Panc1 (cell line): ENCODE measurements around the gene UBD. TPM values are rescaled to one million over a fixed set of nuclear protein-coding genes. Genes with fewer than 3 reads are reported as not detected.

Experiments
- ATAC-seq: fragments of 200-7000 bp; cut with Tn5 transposase; 2 replicates; pipeline ENCODE4 v1.9.1; 2020; ENCODE audit warnings: mild to moderate bottlenecking, moderate library complexity
- BruUV-seq: library from RNA; stranded (reverse); fragments of 400-500 nt; replicated peaks from 2 replicates; lab custom pipeline; 2021; lab: Mats Ljungman, UMichigan
- CTCF ChIA-PET: fragments of 300-600 bp; sonication (Branson Sonifier 250); formaldehyde crosslinking; loops from one replicate; lab custom pipeline; 2022; ENCODE audit warnings: antibody characterized with exemption; lab: Charles Lee
- POLR2A ChIA-PET: fragments of 300-600 bp; sonication (Branson Sonifier 250); formaldehyde crosslinking; loops from one replicate; lab custom pipeline; 2022; ENCODE audit warnings: antibody characterized with exemption; lab: Charles Lee
- DNase-seq: peaks from one replicate; pipeline ENCODE4 v3.0.0-alpha.2; 2010; ENCODE audit warnings: low read depth, low spot score
- H3K27ac ChIP-seq: 2 replicates; pipeline ENCODE4 v1.5.1; 2011; ENCODE audit warnings: mild to moderate bottlenecking, low read length, inconsistent platforms
- H3K27me3 ChIP-seq: fragments of 200-500 bp; sonication (Bioruptor generic); 2 replicates; pipeline ENCODE4 v1.6.0; 2014; ENCODE audit warnings: low read length, inconsistent platforms; ENCODE audit not compliant: control insufficient read depth, insufficient read depth
- H3K36me3 ChIP-seq: fragments of 200-500 bp; sonication (Bioruptor generic); 2 replicates; pipeline ENCODE4 v1.5.1; 2014; ENCODE audit warnings: inconsistent platforms, mild to moderate bottlenecking, low read length, moderate library complexity; ENCODE audit not compliant: control insufficient read depth, insufficient read depth
- H3K4me1 ChIP-seq: 2 replicates; pipeline ENCODE4 v1.5.1; 2011; ENCODE audit warnings: inconsistent platforms, mild to moderate bottlenecking, low read length, moderate library complexity; ENCODE audit not compliant: control insufficient read depth, insufficient read depth
- H3K4me3 ChIP-seq, 2 experiments: 2 replicates each; pipeline ENCODE4 v1.5.1; 2011 to 2012; ENCODE audit warnings: low read depth in 2 of 2, low read length in 2 of 2, mild to moderate bottlenecking in 2 of 2, inconsistent platforms in 1 of 2, moderate library complexity in 1 of 2
- H3K9me3 ChIP-seq: fragments of 200-500 bp; sonication (Bioruptor generic); 2 replicates; pipeline ENCODE4 v1.5.1; 2014; ENCODE audit warnings: low read depth, mild to moderate bottlenecking, inconsistent platforms, low read length, moderate library complexity; ENCODE audit not compliant: control insufficient read depth, insufficient read depth
- POLR2AphosphoS5 ChIP-seq: IDR thresholded peaks from 2 replicates; pipeline ENCODE4 v1.6.1; 2012; ENCODE audit warnings: mild to moderate bottlenecking, low read depth, low read length, moderate library complexity
- SIN3A ChIP-seq: IDR thresholded peaks from 2 replicates; pipeline ENCODE4 v1.6.1; 2012; ENCODE audit warnings: low read depth, mild to moderate bottlenecking, low read length, moderate library complexity, borderline replicate concordance; ENCODE audit not compliant: insufficient read depth
- TCF7L2 ChIP-seq: IDR thresholded peaks from 2 replicates; pipeline ENCODE4 v1.6.1; 2011; ENCODE audit warnings: mild to moderate bottlenecking, low read depth, low read length, inconsistent platforms
- in situ Hi-C: cut with HindIII; loops from 2 replicates; pipeline ENCODE4 v1.10.0; 2016; ENCODE audit warnings: low sequenced_read_pairs, low pct_unique_long_range_greater_than_20kb
- intact Hi-C: fragments of 100-400 bp; cut with micrococcal nuclease; formaldehyde crosslinking; loops from one replicate; pipeline ENCODE4 v1.10.0; 2022; ENCODE audit not compliant: unreplicated experiment
- total RNA-seq: library from RNA; stranded (reverse); gene quantifications from one replicate; pipeline ENCODE4 v1.2.1, GENCODE V29; 2021; ENCODE audit not compliant: unreplicated experiment
- TF ChIP-seq, protein P1 (sequence below): fragments of 450-650 bp; IDR thresholded peaks from 2 replicates; pipeline ENCODE4 v1.5.1; 2017; ENCODE audit warnings: mild to moderate bottlenecking
- TF ChIP-seq, protein P2 (sequence below), 2 experiments: IDR thresholded peaks; 2 replicates each; pipeline ENCODE4 v1.6.1; 2011 to 2012; ENCODE audit warnings: low read depth in 2 of 2, control low read depth in 1 of 2, low read length in 1 of 2, mild to moderate bottlenecking in 1 of 2, moderate library complexity in 1 of 2; ENCODE audit not compliant: insufficient read depth in 1 of 2

UBD gene
- total RNA-seq, 1 experiment from 2014 or later = 0.54 TPM

DNA sequence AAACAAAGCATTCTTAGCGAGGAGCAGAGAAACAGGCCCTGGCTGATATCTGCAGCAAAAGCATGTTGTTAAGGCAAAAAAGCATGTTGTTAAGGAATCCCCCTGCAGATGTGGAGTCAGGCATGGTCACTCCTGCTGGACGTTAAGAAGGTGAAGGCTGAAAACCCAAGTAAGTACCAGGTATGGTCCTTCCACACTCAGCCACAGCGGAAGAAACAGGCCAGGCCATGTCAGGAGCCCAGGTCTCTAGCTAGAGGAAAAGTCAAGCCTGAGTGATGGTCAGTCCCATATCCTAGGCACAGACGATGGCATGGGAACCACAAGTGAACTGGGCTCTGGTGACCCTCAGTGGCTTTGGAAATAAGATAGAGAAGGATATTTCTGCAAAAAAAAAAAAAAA, 39.3 kb downstream of the UBD start:
- Histone ChIP-seq H3K4me3 (no peak overlapping the region), H3K27me3 (no peaks in the 10 kb centered on the region), H3K27ac (no peak overlapping the region), H3K9me3 (no peaks in the 10 kb centered on the region), H3K4me1 (no peaks in the 10 kb centered on the region), H3K36me3 (no peaks in the 10 kb centered on the region; the same call in 1 of the 2 replicates)
- ChIA-PET CTCF (no interaction called here), POLR2A (no interaction called here)
- intact Hi-C loops (no loop called here), in situ Hi-C loops (no loop called here)
- DNase-seq (no peak), ATAC-seq (no peak)
- no TSS peak for BruUV-seq
- TF ChIP-seq POLR2AphosphoS5 (no peak), TCF7L2 (no peak), SIN3A (no peak)
- TF ChIP-seq, protein P1, sequence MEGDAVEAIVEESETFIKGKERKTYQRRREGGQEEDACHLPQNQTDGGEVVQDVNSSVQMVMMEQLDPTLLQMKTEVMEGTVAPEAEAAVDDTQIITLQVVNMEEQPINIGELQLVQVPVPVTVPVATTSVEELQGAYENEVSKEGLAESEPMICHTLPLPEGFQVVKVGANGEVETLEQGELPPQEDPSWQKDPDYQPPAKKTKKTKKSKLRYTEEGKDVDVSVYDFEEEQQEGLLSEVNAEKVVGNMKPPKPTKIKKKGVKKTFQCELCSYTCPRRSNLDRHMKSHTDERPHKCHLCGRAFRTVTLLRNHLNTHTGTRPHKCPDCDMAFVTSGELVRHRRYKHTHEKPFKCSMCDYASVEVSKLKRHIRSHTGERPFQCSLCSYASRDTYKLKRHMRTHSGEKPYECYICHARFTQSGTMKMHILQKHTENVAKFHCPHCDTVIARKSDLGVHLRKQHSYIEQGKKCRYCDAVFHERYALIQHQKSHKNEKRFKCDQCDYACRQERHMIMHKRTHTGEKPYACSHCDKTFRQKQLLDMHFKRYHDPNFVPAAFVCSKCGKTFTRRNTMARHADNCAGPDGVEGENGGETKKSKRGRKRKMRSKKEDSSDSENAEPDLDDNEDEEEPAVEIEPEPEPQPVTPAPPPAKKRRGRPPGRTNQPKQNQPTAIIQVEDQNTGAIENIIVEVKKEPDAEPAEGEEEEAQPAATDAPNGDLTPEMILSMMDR = no peak
- TF ChIP-seq, protein P2, sequence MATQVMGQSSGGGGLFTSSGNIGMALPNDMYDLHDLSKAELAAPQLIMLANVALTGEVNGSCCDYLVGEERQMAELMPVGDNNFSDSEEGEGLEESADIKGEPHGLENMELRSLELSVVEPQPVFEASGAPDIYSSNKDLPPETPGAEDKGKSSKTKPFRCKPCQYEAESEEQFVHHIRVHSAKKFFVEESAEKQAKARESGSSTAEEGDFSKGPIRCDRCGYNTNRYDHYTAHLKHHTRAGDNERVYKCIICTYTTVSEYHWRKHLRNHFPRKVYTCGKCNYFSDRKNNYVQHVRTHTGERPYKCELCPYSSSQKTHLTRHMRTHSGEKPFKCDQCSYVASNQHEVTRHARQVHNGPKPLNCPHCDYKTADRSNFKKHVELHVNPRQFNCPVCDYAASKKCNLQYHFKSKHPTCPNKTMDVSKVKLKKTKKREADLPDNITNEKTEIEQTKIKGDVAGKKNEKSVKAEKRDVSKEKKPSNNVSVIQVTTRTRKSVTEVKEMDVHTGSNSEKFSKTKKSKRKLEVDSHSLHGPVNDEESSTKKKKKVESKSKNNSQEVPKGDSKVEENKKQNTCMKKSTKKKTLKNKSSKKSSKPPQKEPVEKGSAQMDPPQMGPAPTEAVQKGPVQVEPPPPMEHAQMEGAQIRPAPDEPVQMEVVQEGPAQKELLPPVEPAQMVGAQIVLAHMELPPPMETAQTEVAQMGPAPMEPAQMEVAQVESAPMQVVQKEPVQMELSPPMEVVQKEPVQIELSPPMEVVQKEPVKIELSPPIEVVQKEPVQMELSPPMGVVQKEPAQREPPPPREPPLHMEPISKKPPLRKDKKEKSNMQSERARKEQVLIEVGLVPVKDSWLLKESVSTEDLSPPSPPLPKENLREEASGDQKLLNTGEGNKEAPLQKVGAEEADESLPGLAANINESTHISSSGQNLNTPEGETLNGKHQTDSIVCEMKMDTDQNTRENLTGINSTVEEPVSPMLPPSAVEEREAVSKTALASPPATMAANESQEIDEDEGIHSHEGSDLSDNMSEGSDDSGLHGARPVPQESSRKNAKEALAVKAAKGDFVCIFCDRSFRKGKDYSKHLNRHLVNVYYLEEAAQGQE (IDR thresholded peaks at IDR 0.05; ENCODE audit: insufficient read depth in 1 of 2, low read depth in 2 of 2, low read length in 1 of 2) = no peak

DNA sequence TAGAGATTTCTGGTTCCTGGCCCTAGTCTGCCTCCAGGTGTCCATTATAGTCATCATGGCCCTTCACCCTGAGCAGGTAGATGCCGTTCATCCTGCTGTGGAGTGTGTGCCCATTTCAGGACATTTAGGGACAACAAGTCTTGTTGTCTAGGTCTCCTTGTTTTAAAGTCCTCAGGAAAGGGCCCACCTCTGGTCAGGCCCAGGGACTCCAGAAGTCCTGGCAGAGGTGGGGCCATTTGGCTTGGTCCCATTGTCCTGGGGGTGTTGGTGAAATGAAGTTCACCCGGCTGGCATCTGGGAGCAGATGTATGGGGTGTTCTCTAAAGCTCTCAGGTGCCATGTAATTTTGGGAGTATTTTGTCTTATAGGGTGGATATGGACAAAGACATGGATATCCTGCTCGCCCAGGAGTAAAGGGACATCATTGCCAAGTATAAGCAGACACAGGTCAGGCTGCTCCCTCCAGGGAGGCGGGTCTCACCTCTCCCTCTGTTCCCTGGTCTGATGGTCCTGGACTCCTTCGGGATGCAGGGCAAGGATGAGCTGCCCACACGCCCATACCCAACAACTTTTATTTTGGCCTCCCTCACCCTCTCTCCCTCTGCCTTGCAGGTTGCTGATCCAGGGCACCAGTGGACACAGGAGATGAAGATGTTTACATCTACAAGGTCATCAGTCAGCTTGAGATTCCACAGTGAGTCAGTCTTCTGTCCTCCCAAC, 40.1 kb downstream of the UBD start:
- ATAC-seq = no peak
- ChIA-PET CTCF (no interaction called here), POLR2A (no interaction called here)
- DNase-seq = no peak
- Histone ChIP-seq H3K27me3 (no peaks in the 10 kb centered on the region), H3K27ac (no peak overlapping the region), H3K9me3 (no peaks in the 10 kb centered on the region), H3K4me1 (no peaks in the 10 kb centered on the region), H3K4me3 (no peak overlapping the region), H3K36me3 (no peaks in the 10 kb centered on the region; the same call in 1 of the 2 replicates)
- intact Hi-C loops (no loop called here), in situ Hi-C loops (no loop called here)
- TF ChIP-seq, protein P1 = no peak
- TF ChIP-seq SIN3A (no peak), POLR2AphosphoS5 (no peak), TCF7L2 (no peak)
- TF ChIP-seq, protein P2 (IDR thresholded peaks at IDR 0.05; ENCODE audit: insufficient read depth in 1 of 2, low read depth in 2 of 2, low read length in 1 of 2) = no peak
- BruUV-seq = no TSS peak
